Prostate gland (tissue), 2 donors: Measurements from ENCODE around the gene LTO1. TPM values are rescaled to one million over a fixed set of nuclear protein-coding genes. Genes with fewer than 3 reads are reported as not detected.
A peak's percentile ranks its signal among the peaks of the same experiment; 100 is the strongest.

ENCODE experiments used
- DNase-seq: peaks from one replicate; pipeline ENCODE4 v3.0.0-alpha.2; 2019; ENCODE audit warnings: low spot score
- H3K27ac ChIP-seq, 2 donors: fragments of 200-600 bp; sonication (generic); 2 replicates each; pipeline ENCODE4 v1.5.1; 2017 to 2019
- H3K27me3 ChIP-seq: fragments of 200-600 bp; sonication (generic); replicated peaks from 2 replicates; pipeline ENCODE4 v1.5.1; 2019; ENCODE audit not compliant: insufficient read depth
- H3K36me3 ChIP-seq, 2 donors: fragments of 200-600 bp; sonication (generic); 1 replicate in 1 of 2; 2 replicates in 1 of 2; pipeline versions ENCODE4 v1.5.1 to v1.8.1; 2017 to 2019
- H3K4me1 ChIP-seq: fragments of 200-600 bp; sonication (generic); replicated peaks from 2 replicates; pipeline ENCODE4 v1.5.1; 2019
- H3K4me3 ChIP-seq, 2 donors: fragments of 200-600 bp; sonication (generic); 2 replicates each; pipeline ENCODE4 v1.5.1; 2017 to 2019
- H3K9me3 ChIP-seq: fragments of 200-600 bp; sonication (generic); 2 replicates; pipeline ENCODE4 v1.5.1; 2017
- CTCF ChIP-seq, 4 experiments: fragments of 200-600 bp in 2 of 4; fragments of 450-650 bp in 2 of 4; sonication (generic) in 2 of 4; IDR thresholded peaks; 1 replicate in 3 of 4; 2 replicates in 1 of 4; pipeline ENCODE4 v1.5.1; 2016 to 2019; ENCODE audit warnings: antibody characterized with exemption in 4 of 4, mild to moderate bottlenecking in 2 of 4, moderate library complexity in 2 of 4
- POLR2A ChIP-seq: fragments of 450-650 bp; IDR thresholded peaks from one replicate; pipeline ENCODE4 v1.6.1; 2016; ENCODE audit warnings: antibody characterized with exemption, mild to moderate bottlenecking
- POLR2AphosphoS5 ChIP-seq: sonication (generic); formaldehyde crosslinking; IDR thresholded peaks from one replicate; pipeline ENCODE4 v1.6.1; 2017; ENCODE audit warnings: antibody characterized with exemption
- WGBS: methylation state at CpG from one replicate; pipeline ENCODE4 v1.1.5; 2018; 5-methylcytosine and 5-hydroxymethylcytosine counted together
- intact Hi-C: fragments of 100-400 bp; cut with DNase I; formaldehyde crosslinking; loops from one replicate; pipeline ENCODE4 v1.14.2; 2022
- total RNA-seq, 2 donors: library from RNA; depleted of rRNA; stranded (reverse); fragments of >200 nt; gene quantifications; one replicate each; pipeline ENCODE4 v1.1.0, GENCODE V29; 2016

The LTO1 gene
- total RNA-seq, 2 donors from 2014 or later = 14.9 to 39.5 TPM

- no peaks in the 10 kb centered on the region for H3K27me3 ChIP-seq
- 18% methylated on average over 17 of the region's 17 CpGs for WGBS
- H3K4me1 ChIP-seq = peaks cover 23% of the 10 kb centered on the region
- DNase-seq = no peak
- no peaks in the 10 kb centered on the region for H3K36me3 ChIP-seq
- H3K27ac ChIP-seq = no peak overlapping the region
- TF ChIP-seq POLR2A = no peak
- TF ChIP-seq CTCF (IDR thresholded peaks at IDR 0.05) = no peak
- TF ChIP-seq POLR2AphosphoS5 = no peak
- no peaks in the 10 kb centered on the region for H3K9me3 ChIP-seq
- peak overlapping the region; percentile 10 to 15 for H3K4me3 ChIP-seq
- intact Hi-C loops = loop anchor here (10.0 kb wide), 2 partner anchors 141 to 191 kb away; no protein-coding TSS in a partner anchor
Observed at GRCh38 chr11:69635804-69636511, 39.2 kb downstream of the LTO1 start.

- H3K27me3 ChIP-seq = no peaks in the 10 kb centered on the region
- H3K4me3 ChIP-seq = no peak overlapping the region
- H3K4me1 ChIP-seq = peaks cover 18% of the 10 kb centered on the region
- intact Hi-C loops = loop anchor here (10.0 kb wide), 2 partner anchors 140 to 190 kb away; no protein-coding TSS in a partner anchor
- DNase-seq = no peak
- 91% methylated on average over 6 of the region's 6 CpGs for WGBS
- H3K36me3 ChIP-seq = no peaks in the 10 kb centered on the region
- H3K27ac ChIP-seq = no peak overlapping the region
- TF ChIP-seq CTCF (IDR thresholded peaks at IDR 0.05) (no peak), POLR2A (no peak), POLR2AphosphoS5 (no peak)
- H3K9me3 ChIP-seq = no peaks in the 10 kb centered on the region
Observed at GRCh38 chr11:69635195-69635594, 40.0 kb downstream of the LTO1 start.

- Histone ChIP-seq H3K36me3 (no peaks in the 10 kb centered on the region), H3K27ac (no peak overlapping the region), H3K27me3 (no peaks in the 10 kb centered on the region), H3K4me3 (no peak overlapping the region), H3K4me1 (peaks cover 17% of the 10 kb centered on the region), H3K9me3 (no peaks in the 10 kb centered on the region)
- 87% methylated on average over 7 of the region's 7 CpGs for WGBS
- no peak for DNase-seq
- TF ChIP-seq CTCF (IDR thresholded peaks at IDR 0.05) = no peak
- no peak for TF ChIP-seq POLR2A
- no peak for TF ChIP-seq POLR2AphosphoS5
- intact Hi-C loops = loop anchor here (10.0 kb wide), 2 partner anchors 140 to 190 kb away; no protein-coding TSS in a partner anchor
Observed at GRCh38 chr11:69634590-69634989, 40.6 kb downstream of the LTO1 start.

- Histone ChIP-seq H3K4me3 (no peak overlapping the region), H3K9me3 (no peaks in the 10 kb centered on the region), H3K36me3 (no peaks in the 10 kb centered on the region), H3K27me3 (no peaks in the 10 kb centered on the region), H3K4me1 (peaks cover 12% of the 10 kb centered on the region), H3K27ac (no peak overlapping the region)
- DNase-seq = no peak
- intact Hi-C loops = loop anchor here (10.0 kb wide), 2 partner anchors 139 to 189 kb away; no protein-coding TSS in a partner anchor
- no peak for TF ChIP-seq CTCF (IDR thresholded peaks at IDR 0.05)
- 86% methylated on average over 6 of the region's 6 CpGs for WGBS
Observed at GRCh38 chr11:69634069-69634468, 41.1 kb downstream of the LTO1 start.

- Histone ChIP-seq H3K9me3 (no peaks in the 10 kb centered on the region), H3K27me3 (no peaks in the 10 kb centered on the region), H3K4me1 (peaks cover 4% of the 10 kb centered on the region), H3K36me3 (no peaks in the 10 kb centered on the region), H3K27ac (no peak overlapping the region), H3K4me3 (no peak overlapping the region)
- TF ChIP-seq POLR2A = no peak
- WGBS = 94% methylated on average over 4 of the region's 4 CpGs
- intact Hi-C loops = loop anchor here (10.0 kb wide), 2 partner anchors 138 to 188 kb away; no protein-coding TSS in a partner anchor
- no peak for DNase-seq
Observed at GRCh38 chr11:69632900-69633299, 42.3 kb downstream of the LTO1 start.
